Activated naive CD8-positive, alpha-beta T cell treated with anti-CD3 and anti-CD28 coated beads, Interleukin-2, amount 50 U/mL, for 24 hours (primary cell): ENCODE data around the gene RRP1.

ENCODE experiments used
- ATAC-seq: fragments of 150-1000 bp; cut with Tn5 transposase; one replicate; pipeline ENCODE4 v1.10.0; 2021
- DNase-seq: peaks from one replicate; pipeline ENCODE4 v3.0.0; 2021
- H3K27ac Mint-ChIP-seq: one replicate; pipeline ENCODE4 v1.8.0; 2021; ENCODE audit warnings: mild to moderate bottlenecking, mixed read lengths
- H3K27me3 Mint-ChIP-seq: one replicate; pipeline ENCODE4 v1.8.0; 2021; ENCODE audit warnings: mixed read lengths
- H3K36me3 Mint-ChIP-seq: one replicate; pipeline ENCODE4 v1.8.0; 2021; ENCODE audit warnings: low read depth, mixed read lengths
- H3K4me1 Mint-ChIP-seq: one replicate; pipeline ENCODE4 v1.8.0; 2021; ENCODE audit warnings: mixed read lengths
- H3K4me3 Mint-ChIP-seq: one replicate; pipeline ENCODE4 v1.8.0; 2021; ENCODE audit warnings: mild to moderate bottlenecking, moderate library complexity, mixed read lengths
- H3K9me3 Mint-ChIP-seq: one replicate; pipeline ENCODE4 v1.8.0; 2021; ENCODE audit warnings: mixed read lengths

RRP1 gene

GRCh38 chr21:43797415-43797814, 8.0 kb downstream of the RRP1 start:
- H3K4me1 Mint-ChIP-seq: peaks cover 4% of the 10 kb centered on the region
- DNase-seq (no peak), ATAC-seq (no peak)
- no peak overlapping the region for H3K4me3 Mint-ChIP-seq
- H3K27me3 Mint-ChIP-seq: no peaks in the 10 kb centered on the region
- no peak overlapping the region for H3K27ac Mint-ChIP-seq
- H3K36me3 Mint-ChIP-seq: peaks cover 50% of the 10 kb centered on the region
- no peaks in the 10 kb centered on the region for H3K9me3 Mint-ChIP-seq

GRCh38 chr21:43797925-43798715, 8.7 kb downstream of the RRP1 start:
- no peaks in the 10 kb centered on the region for H3K9me3 Mint-ChIP-seq
- no peaks in the 10 kb centered on the region for H3K27me3 Mint-ChIP-seq
- H3K27ac Mint-ChIP-seq: no peak overlapping the region
- no peak overlapping the region for H3K4me3 Mint-ChIP-seq
- ATAC-seq (no peak), DNase-seq (no peak)
- no peaks in the 10 kb centered on the region for H3K4me1 Mint-ChIP-seq
- peaks cover 48% of the 10 kb centered on the region for H3K36me3 Mint-ChIP-seq

- DNase-seq: no peak
- no peaks in the 10 kb centered on the region for H3K9me3 Mint-ChIP-seq
- no peak overlapping the region for H3K4me3 Mint-ChIP-seq
- H3K27ac Mint-ChIP-seq: no peak overlapping the region
- no peaks in the 10 kb centered on the region for H3K4me1 Mint-ChIP-seq
- H3K27me3 Mint-ChIP-seq: no peaks in the 10 kb centered on the region
- H3K36me3 Mint-ChIP-seq: peaks cover 46% of the 10 kb centered on the region
- no peak for ATAC-seq
Observed at GRCh38 chr21:43799301-43799840, 10.0 kb downstream of the RRP1 start.

GRCh38 chr21:43800124-43800523, 10.7 kb downstream of the RRP1 start:
- peaks cover 42% of the 10 kb centered on the region for H3K36me3 Mint-ChIP-seq

GRCh38 chr21:43800566-43800965, 11.2 kb downstream of the RRP1 start:
- H3K9me3 Mint-ChIP-seq: no peaks in the 10 kb centered on the region
- peaks cover 39% of the 10 kb centered on the region for H3K36me3 Mint-ChIP-seq
- DNase-seq: no peak
- H3K4me3 Mint-ChIP-seq: no peak overlapping the region
- peak overlapping the region; percentile 46 for H3K27ac Mint-ChIP-seq
- peaks cover 1% of the 10 kb centered on the region for H3K4me1 Mint-ChIP-seq
- no peaks in the 10 kb centered on the region for H3K27me3 Mint-ChIP-seq
- no peak for ATAC-seq

More at GRCh38 chr21:43800124-43800523, 10.7 kb downstream of the RRP1 start:
- Mint-ChIP-seq H3K4me3 (no peak overlapping the region), H3K4me1 (no peaks in the 10 kb centered on the region), H3K9me3 (no peaks in the 10 kb centered on the region), H3K27me3 (no peaks in the 10 kb centered on the region), H3K27ac (no peak overlapping the region)
- no peak for DNase-seq
- no peak for ATAC-seq

- no peaks in the 10 kb centered on the region for H3K27me3 Mint-ChIP-seq
- H3K36me3 Mint-ChIP-seq: peaks cover 45% of the 10 kb centered on the region
- ATAC-seq (no peak), DNase-seq (no peak)
- peak overlapping the region; percentile 46 for H3K27ac Mint-ChIP-seq
- H3K4me3 Mint-ChIP-seq: no peak overlapping the region
- no peaks in the 10 kb centered on the region for H3K9me3 Mint-ChIP-seq
- H3K4me1 Mint-ChIP-seq: peaks cover 8% of the 10 kb centered on the region
Observed at GRCh38 chr21:43801006-43801783, 11.8 kb downstream of the RRP1 start.

GRCh38 chr21:43802713-43803313, 13.4 kb downstream of the RRP1 start:
- Mint-ChIP-seq H3K4me1 (peaks cover 9% of the 10 kb centered on the region), H3K27me3 (no peaks in the 10 kb centered on the region), H3K36me3 (peaks cover 36% of the 10 kb centered on the region), H3K4me3 (no peak overlapping the region), H3K9me3 (no peaks in the 10 kb centered on the region), H3K27ac (no peak overlapping the region)
- no peak for ATAC-seq
- DNase-seq: no peak

- Mint-ChIP-seq H3K4me3 (no peak overlapping the region), H3K27me3 (no peaks in the 10 kb centered on the region), H3K9me3 (no peaks in the 10 kb centered on the region), H3K36me3 (peaks cover 30% of the 10 kb centered on the region), H3K4me1 (peaks cover 9% of the 10 kb centered on the region), H3K27ac (no peak overlapping the region)
- DNase-seq (no peak), ATAC-seq (no peak)
Observed at GRCh38 chr21:43803558-43804300, 14.4 kb downstream of the RRP1 start.

GRCh38 chr21:43805275-43805800, 16.0 kb downstream of the RRP1 start:
- H3K27ac Mint-ChIP-seq: peak overlapping the region; percentile 77
- H3K4me3 Mint-ChIP-seq: no peak overlapping the region
- H3K9me3 Mint-ChIP-seq: no peaks in the 10 kb centered on the region
- ATAC-seq (no peak), DNase-seq (no peak)
- H3K27me3 Mint-ChIP-seq: no peaks in the 10 kb centered on the region
- peaks cover 9% of the 10 kb centered on the region for H3K4me1 Mint-ChIP-seq
- H3K36me3 Mint-ChIP-seq: peaks cover 26% of the 10 kb centered on the region

GRCh38 chr21:43806017-43806710, 16.8 kb downstream of the RRP1 start:
- H3K4me3 Mint-ChIP-seq: no peak overlapping the region
- DNase-seq (no peak), ATAC-seq (no peak)
- peaks cover 13% of the 10 kb centered on the region for H3K4me1 Mint-ChIP-seq
- H3K27me3 Mint-ChIP-seq: no peaks in the 10 kb centered on the region
- H3K36me3 Mint-ChIP-seq: peaks cover 20% of the 10 kb centered on the region
- peak overlapping the region; percentile 77 for H3K27ac Mint-ChIP-seq
- H3K9me3 Mint-ChIP-seq: no peaks in the 10 kb centered on the region

GRCh38 chr21:43808367-43808766, 19.0 kb downstream of the RRP1 start:
- no peak for ATAC-seq
- H3K27ac Mint-ChIP-seq: no peak overlapping the region

GRCh38 chr21:43808832-43809251, 19.5 kb downstream of the RRP1 start:
- Mint-ChIP-seq H3K27ac (no peak overlapping the region), H3K27me3 (no peaks in the 10 kb centered on the region), H3K4me3 (no peak overlapping the region), H3K36me3 (peaks cover 10% of the 10 kb centered on the region), H3K9me3 (no peaks in the 10 kb centered on the region), H3K4me1 (peaks cover 13% of the 10 kb centered on the region)
- no peak for DNase-seq
- no peak for ATAC-seq

More at GRCh38 chr21:43808367-43808766, 19.0 kb downstream of the RRP1 start:
- Mint-ChIP-seq H3K4me1 (peaks cover 13% of the 10 kb centered on the region), H3K9me3 (no peaks in the 10 kb centered on the region), H3K4me3 (no peak overlapping the region), H3K36me3 (peaks cover 11% of the 10 kb centered on the region), H3K27me3 (no peaks in the 10 kb centered on the region)
- DNase-seq: no peak

GRCh38 chr21:43809346-43809799, 20.0 kb downstream of the RRP1 start:
- no peak overlapping the region for H3K27ac Mint-ChIP-seq
- no peaks in the 10 kb centered on the region for H3K27me3 Mint-ChIP-seq
- H3K4me1 Mint-ChIP-seq: peaks cover 13% of the 10 kb centered on the region
- H3K36me3 Mint-ChIP-seq: peaks cover 8% of the 10 kb centered on the region
- no peak overlapping the region for H3K4me3 Mint-ChIP-seq
- no peak for DNase-seq
- H3K9me3 Mint-ChIP-seq: no peaks in the 10 kb centered on the region
- ATAC-seq: no peak
